ENCODE measurements around the gene ACAD9.
"Not testable (repeated sequence)": the region's sequence is repeated elsewhere in the genome, so short reads cannot be mapped to it uniquely, and the experiment has no call there.

ACAD9 gene

GRCh38 chr3:128863560-128863959, 15.9 kb upstream of the ACAD9 start:
- DNase-seq = no peak

- DNase-seq = no peak
Measured at GRCh38 chr3:128864351-128864811, 15.0 kb upstream of the ACAD9 start.

GRCh38 chr3:128864849-128865804, 14.3 kb upstream of the ACAD9 start:
- DNase-seq = not testable (repeated sequence)

- DNase-seq = no peak
Measured at GRCh38 chr3:128867200-128868125, 12.0 kb upstream of the ACAD9 start.

GRCh38 chr3:128870347-128870746, 9.1 kb upstream of the ACAD9 start:
- no peak for DNase-seq

GRCh38 chr3:128872282-128872681, 7.1 kb upstream of the ACAD9 start:
- no peak for DNase-seq

- no peak for DNase-seq
Measured at GRCh38 chr3:128872744-128873143, 6.7 kb upstream of the ACAD9 start.

- no peak for DNase-seq
Measured at GRCh38 chr3:128873244-128874022, 6.0 kb upstream of the ACAD9 start.

- no peak for DNase-seq
Measured at GRCh38 chr3:128874481-128875180, 4.8 kb upstream of the ACAD9 start.

GRCh38 chr3:128875556-128876120, 3.8 kb upstream of the ACAD9 start:
- no peak for DNase-seq

GRCh38 chr3:128878011-128878457, 1.4 kb upstream of the ACAD9 start:
- DNase-seq = no peak

- no peak for DNase-seq
Measured at GRCh38 chr3:128878556-128879124, 780 bp upstream of the ACAD9 start.

GRCh38 chr3:128879991-128880390, 571 bp downstream of the ACAD9 start:
- DNase-seq = no peak

GRCh38 chr3:128880455-128880854, 1.0 kb downstream of the ACAD9 start:
- not testable (repeated sequence) for DNase-seq

- DNase-seq = no peak
Measured at GRCh38 chr3:128881576-128881975, 2.2 kb downstream of the ACAD9 start.

- DNase-seq = no peak
Measured at GRCh38 chr3:128882719-128883118, 3.3 kb downstream of the ACAD9 start.

- no peak for DNase-seq
Measured at GRCh38 chr3:128884992-128885391, 5.6 kb downstream of the ACAD9 start.

- DNase-seq = no peak
Measured at GRCh38 chr3:128889139-128889894, 9.9 kb downstream of the ACAD9 start.

GRCh38 chr3:128895843-128896697, 16.6 kb downstream of the ACAD9 start:
- DNase-seq = no peak
